H1 (cell line): ENCODE results near the gene UBN1. TPM values are rescaled to one million over a fixed set of nuclear protein-coding genes. Genes with fewer than 3 reads are reported as not detected.

ENCODE experiments used
- CTCF ChIA-PET: fragments of 300-600 bp; sonication (Branson Sonifier 250); formaldehyde crosslinking; loops from one replicate; lab custom pipeline; 2021; ENCODE audit not compliant: partially characterized antibody; lab: Charles Lee
- POLR2A ChIA-PET: fragments of 300-600 bp; sonication (Branson Sonifier 250); formaldehyde crosslinking; loops from one replicate; lab custom pipeline; 2021; ENCODE audit warnings: inconsistent platforms; ENCODE audit not compliant: partially characterized antibody; lab: Charles Lee
- DNase-seq, 2 experiments: peaks; one replicate each; pipeline versions ENCODE4 v3.0.0 to v3.0.0-alpha.2; 2010 to 2022; ENCODE audit warnings: low spot score in 2 of 2, low read depth in 1 of 2, mixed read lengths in 1 of 2
- FAIRE-seq: peaks from 2 replicates; lab custom pipeline; 2011; peaks lifted over from hg19 to GRCh38; lab: Jason Lieb, UNC
- H2AFZ ChIP-seq: 2 replicates; pipeline ENCODE4 v1.8.1; 2012; ENCODE audit warnings: low read length, inconsistent platforms
- H2AK5ac ChIP-seq: 2 replicates; pipeline ENCODE4 v1.6.1; 2013; ENCODE audit warnings: low read depth, low read length
- H2BK120ac ChIP-seq: replicated peaks from 2 replicates; pipeline ENCODE3; 2013; ENCODE audit warnings: low read depth, low read length, inconsistent platforms
- H2BK12ac ChIP-seq: 2 replicates; pipeline ENCODE4 v1.6.1; 2013; ENCODE audit warnings: low read depth, low read length
- H2BK15ac ChIP-seq: 2 replicates; pipeline ENCODE4 v1.6.1; 2013; ENCODE audit warnings: low read length
- H2BK20ac ChIP-seq: 2 replicates; pipeline ENCODE4 v1.6.1; 2013; ENCODE audit warnings: low read length
- H2BK5ac ChIP-seq: 2 replicates; pipeline ENCODE4 v1.6.1; 2013; ENCODE audit warnings: low read depth, low read length
- H3K14ac ChIP-seq: 2 replicates; pipeline ENCODE4 v1.6.1; 2013; ENCODE audit warnings: inconsistent platforms; ENCODE audit not compliant: insufficient read length
- H3K18ac ChIP-seq: 2 replicates; pipeline ENCODE4 v1.6.1; 2013; ENCODE audit warnings: low read length; ENCODE audit errors: extremely low read depth
- H3K23ac ChIP-seq: 2 replicates; pipeline ENCODE4 v1.6.1; 2013; ENCODE audit warnings: inconsistent platforms; ENCODE audit not compliant: insufficient read length
- H3K23me2 ChIP-seq: 2 replicates; pipeline ENCODE4 v1.6.1; 2013; ENCODE audit warnings: low read depth, low read length
- H3K27ac ChIP-seq: 2 replicates; pipeline ENCODE4 v1.6.1; 2011; ENCODE audit warnings: low read depth, low read length, inconsistent platforms
- H3K27me3 ChIP-seq, 4 experiments: replicated peaks in 1 of 4; 1 replicate in 1 of 4; 2 replicates in 3 of 4; pipeline versions ENCODE4 v1.6.1 to v1.8.1; 2011 to 2013; ENCODE audit warnings: low read length in 3 of 4, mild to moderate bottlenecking in 3 of 4, inconsistent platforms in 2 of 4, mixed read lengths in 2 of 4, moderate library complexity in 1 of 4; ENCODE audit not compliant: control insufficient read depth in 3 of 4, insufficient read depth in 3 of 4; ENCODE audit errors: extremely low read depth in 1 of 4
- H3K36me3 ChIP-seq, 4 experiments: 2 replicates each; pipeline versions ENCODE4 v1.6.1 to v1.8.1; 2011 to 2013; ENCODE audit warnings: mild to moderate bottlenecking in 4 of 4, low read length in 3 of 4, moderate library complexity in 2 of 4, control low read depth in 1 of 4, inconsistent platforms in 1 of 4; ENCODE audit not compliant: insufficient read depth in 4 of 4, control insufficient read depth in 2 of 4
- H3K4ac ChIP-seq: replicated peaks from 2 replicates; pipeline ENCODE3; 2013; ENCODE audit warnings: low read length, low read depth, mixed read lengths, inconsistent platforms; ENCODE audit not compliant: insufficient read length
- H3K4me1 ChIP-seq, 4 experiments: replicated peaks in 1 of 4; 1 replicate in 1 of 4; 2 replicates in 3 of 4; pipeline versions ENCODE4 v1.6.1 to v1.8.1; 2011 to 2013; ENCODE audit warnings: low read length in 3 of 4, inconsistent platforms in 2 of 4, mixed read lengths in 1 of 4; ENCODE audit not compliant: insufficient read depth in 4 of 4, control insufficient read depth in 3 of 4
- H3K4me2 ChIP-seq, 2 experiments: 2 replicates each; pipeline versions ENCODE4 v1.6.1 to v1.8.1; 2011 to 2013; ENCODE audit warnings: low read depth in 2 of 2, low read length in 2 of 2, control low read depth in 1 of 2, inconsistent platforms in 1 of 2, mild to moderate bottlenecking in 1 of 2; ENCODE audit not compliant: insufficient read depth in 1 of 2
- H3K4me3 ChIP-seq, 4 experiments: fragments of 200-600, 300-600 bp in 1 of 4; sonication (generic), shearing (Covaris generic), sonication (Bioruptor Twin) in 1 of 4; 2 replicates each; pipeline versions ENCODE4 v1.5.1 to v1.8.1; 2011 to 2016; ENCODE audit warnings: low read length in 4 of 4, low read depth in 3 of 4, control low read depth in 2 of 4, inconsistent platforms in 2 of 4, mild to moderate bottlenecking in 2 of 4, mixed read lengths in 1 of 4, moderate library complexity in 1 of 4; ENCODE audit not compliant: insufficient read depth in 2 of 4; ENCODE audit errors: extremely low read depth in 1 of 4
- H3K56ac ChIP-seq: replicated peaks from 2 replicates; pipeline ENCODE3; 2013; ENCODE audit warnings: low read depth, mild to moderate bottlenecking, mixed read lengths, low read length, inconsistent platforms; ENCODE audit not compliant: insufficient read length
- H3K79me1 ChIP-seq: 2 replicates; pipeline ENCODE4 v1.6.1; 2013; ENCODE audit warnings: low read depth, low read length, control low read depth
- H3K79me2 ChIP-seq, 2 experiments: 2 replicates each; pipeline versions ENCODE4 v1.6.1 to v1.8.1; 2012 to 2013; ENCODE audit warnings: low read length in 2 of 2, mild to moderate bottlenecking in 2 of 2, inconsistent platforms in 1 of 2; ENCODE audit not compliant: insufficient read depth in 2 of 2, control insufficient read depth in 1 of 2
- H3K9ac ChIP-seq, 4 experiments: replicated peaks in 1 of 4; 1 replicate in 1 of 4; 2 replicates in 3 of 4; pipeline versions ENCODE4 v1.6.1 to v1.8.1; 2011 to 2013; ENCODE audit warnings: low read depth in 3 of 4, low read length in 3 of 4, control low read depth in 2 of 4, mild to moderate bottlenecking in 2 of 4, moderate library complexity in 2 of 4, inconsistent platforms in 1 of 4; ENCODE audit errors: extremely low read depth in 1 of 4
- H3K9me3 ChIP-seq, 2 experiments: 2 replicates each; pipeline versions ENCODE4 v1.6.1 to v1.8.1; 2012 to 2013; ENCODE audit warnings: mild to moderate bottlenecking in 2 of 2, moderate library complexity in 2 of 2, control low read depth in 1 of 2, inconsistent platforms in 1 of 2, low read depth in 1 of 2, low read length in 1 of 2, mixed read lengths in 1 of 2; ENCODE audit not compliant: insufficient read depth in 2 of 2
- H4K20me1 ChIP-seq, 2 experiments: replicated peaks in 1 of 2; 2 replicates each; pipeline versions ENCODE3 to v1.8.1; 2011 to 2013; ENCODE audit warnings: inconsistent platforms in 2 of 2, low read length in 2 of 2, mild to moderate bottlenecking in 1 of 2; ENCODE audit not compliant: insufficient read depth in 2 of 2, control insufficient read depth in 1 of 2
- H4K5ac ChIP-seq: 2 replicates; pipeline ENCODE4 v1.6.1; 2013; ENCODE audit warnings: low read length, low read depth, mixed read lengths, inconsistent platforms; ENCODE audit not compliant: insufficient read length
- H4K8ac ChIP-seq: 2 replicates; pipeline ENCODE4 v1.8.0; 2013; ENCODE audit warnings: mild to moderate bottlenecking, moderate library complexity, low read length, inconsistent platforms; ENCODE audit not compliant: insufficient read depth; ENCODE audit errors: extremely low read depth
- H4K91ac ChIP-seq: replicated peaks from 2 replicates; pipeline ENCODE3; 2013; ENCODE audit warnings: low read length, mixed read lengths, inconsistent platforms; ENCODE audit not compliant: insufficient read length
- CBX8 ChIP-seq: fragments of 300-800, 300-1000 bp; sonication (generic); IDR thresholded peaks from 2 replicates; pipeline ENCODE4 v1.7.1; 2016; ENCODE audit warnings: low read depth, low read length, borderline replicate concordance
- TBP ChIP-seq: IDR thresholded peaks from 2 replicates; pipeline ENCODE4 v1.6.1; 2011; ENCODE audit warnings: low read depth, low read length, improper control_type of control experiment
- WGBS, 2 experiments: shearing (Covaris generic) in 1 of 2; methylation state at CpG; one replicate each; pipeline versions ENCODE4 v1.1.6 to v1.1.7; 2013 to 2015; ENCODE audit warnings: low lambda C conversion rate in 2 of 2, mixed read lengths in 2 of 2, inconsistent platforms in 1 of 2, low coverage in 1 of 2, missing lambda C conversion rate in 1 of 2; ENCODE audit not compliant: insufficient replicate concordance in 2 of 2, insufficient coverage in 1 of 2, insufficient read length in 1 of 2; ENCODE audit errors: extremely low coverage in 1 of 2, missing lambda C conversion rate in 1 of 2; 5-methylcytosine and 5-hydroxymethylcytosine counted together
- polyA plus RNA-seq, 7 experiments: library from polyadenylated mRNA; depleted of rRNA in 3 of 7; stranded (reverse) in 5 of 7; unstranded in 2 of 7; fragments of >200 nt in 5 of 7; fragments of 200-250 nt in 2 of 7; gene quantifications; 1 replicate in 5 of 7; 2 replicates in 1 of 7; 4 replicates in 1 of 7; pipeline versions ENCODE4 v1.2.1 to v1.2.3, GENCODE V29; 2011 to 2013; ENCODE audit warnings: missing spikeins in 2 of 7, mixed read lengths in 2 of 7
- total RNA-seq: library from RNA; stranded (reverse); fragmentation: NEBNext Ultra II Directional; extraction: Animal tissue kit (Norgen Biotek cat#: 25700); gene quantifications from 2 replicates; pipeline ENCODE4 v1.2.1, GENCODE V29; 2021

The UBN1 gene
- total and polyA plus RNA-seq, 2 of the 8 experiments (the other 6 are each of a cell fraction or from before 2014, with no cell fraction given), result 16.2 to 37.0 TPM

DNA sequence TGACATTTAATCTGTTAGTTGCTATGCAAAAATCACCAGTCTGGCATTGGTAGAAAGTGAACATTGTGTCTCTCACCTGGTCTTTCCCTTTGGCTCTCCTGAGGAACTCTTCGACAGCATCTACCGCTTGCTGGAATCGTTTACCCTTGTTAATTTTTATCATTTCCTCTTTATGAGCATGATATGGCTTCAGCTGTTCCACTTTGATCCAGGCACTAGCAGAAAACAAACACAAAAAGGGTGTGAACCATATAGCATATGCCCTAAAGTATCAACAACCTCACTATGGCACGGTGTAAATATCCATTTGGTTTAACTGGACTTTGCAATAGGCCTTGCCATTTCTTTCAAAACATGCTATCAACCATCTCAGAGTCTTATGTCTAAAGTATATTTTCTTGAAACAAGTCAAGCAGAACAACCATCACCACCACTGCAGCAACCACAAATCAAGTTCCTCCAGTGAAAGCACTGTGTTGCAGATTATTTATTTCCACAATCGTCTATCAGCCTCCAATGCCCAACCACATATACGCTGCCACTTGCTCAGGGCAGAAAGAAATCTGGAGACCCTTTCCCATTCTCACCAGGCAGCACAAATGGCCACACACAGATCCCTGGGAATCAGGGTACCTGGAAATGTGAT, 14.5 kb upstream of the UBN1 start:
- TF ChIP-seq CBX8 (no peak), TBP (no peak)
- H4K91ac ChIP-seq, result no peak overlapping the region
- H3K14ac ChIP-seq, result no peak overlapping the region
- no peak overlapping the region for H3K23ac ChIP-seq
- no peaks in the 10 kb centered on the region for H3K23me2 ChIP-seq
- H3K79me1 ChIP-seq, result peaks cover 4% of the 10 kb centered on the region; the same call in 1 of the 2 replicates
- DNase-seq (no peak), FAIRE-seq (no peak)
- no peaks in the 10 kb centered on the region for H3K27me3 ChIP-seq
- peaks cover 23 to 70% (median 43%) of the 10 kb centered on the region in 4 experiments for H3K36me3 ChIP-seq
- H3K27ac ChIP-seq, result no peak overlapping the region
- no peaks in the 10 kb centered on the region for H3K4me1 ChIP-seq
- POLR2A ChIA-PET, result no interaction called here
- H4K5ac ChIP-seq, result no peak overlapping the region
- CTCF ChIA-PET, result interaction anchor here (0.7 kb wide), 1 partner anchor 10 kb away, joined by 4 read pairs; no protein-coding TSS in a partner anchor
- WGBS, 2 experiments, result 88% methylated on average over 6 of the region's 6 CpGs; no CpG with 5 or more reads in 1 of the 2 experiments
- H3K4me2 ChIP-seq, result no peak overlapping the region
- H2AK5ac ChIP-seq, result no peak overlapping the region
- H3K9me3 ChIP-seq, result no peaks in the 10 kb centered on the region
- H3K56ac ChIP-seq, result no peak overlapping the region
- H3K9ac ChIP-seq, result no peak overlapping the region
- H2BK120ac ChIP-seq, result no peak overlapping the region
- no peak overlapping the region for H2AFZ ChIP-seq
- H3K4ac ChIP-seq, result no peak overlapping the region
- H4K8ac ChIP-seq, result no peak overlapping the region
- no peak overlapping the region for H2BK20ac ChIP-seq
- H4K20me1 ChIP-seq, result peaks cover 2% of the 10 kb centered on the region in 2 experiments
- H3K79me2 ChIP-seq, result 0 out of 4 replicates have a peak, but pooled peaks cover 0 to 4% of the 10 kb centered on the region in 2 experiments
- no peak overlapping the region for H3K4me3 ChIP-seq
- no peak overlapping the region for H2BK12ac ChIP-seq
- H3K18ac ChIP-seq, result no peak overlapping the region
- no peak overlapping the region for H2BK5ac ChIP-seq
- no peak overlapping the region for H2BK15ac ChIP-seq
